ENCODE data around the gene NEU1.

GRCh38 chr6:31837369-31838113 lies 25.1 kb downstream of the NEU1 start:
- no peak for TF ChIP-seq CTCF (IDR thresholded peaks at IDR 0.05 in 4 of 5, conservative IDR thresholded peaks at IDR 0.05 in 1 of 5)
- TF ChIP-seq POLR2A (IDR thresholded peaks at IDR 0.05), result no peak

Data from gastrocnemius medialis (tissue), 4 donors.